Measurements from ENCODE around the gene FGF14. TPM values are rescaled to one million over a fixed set of nuclear protein-coding genes. Genes with fewer than 3 reads are reported as not detected.

FGF14 gene
- total RNA-seq, 2 donors from 2014 or later: not detected

GRCh38 chr13:102392481-102393209 lies 9.2 kb downstream of the FGF14 start:
- Mint-ChIP-seq H3K27me3 (peaks cover 30 to 36% of the 10 kb centered on the region in 2 donors), H3K4me3 (peak overlapping the region; percentile 5), H3K9me3 (no peaks in the 10 kb centered on the region), H3K36me3 (no peaks in the 10 kb centered on the region), H3K4me1 (ENCODE audit: low read depth in 2 of 2) (peaks cover 9 to 14% of the 10 kb centered on the region in 2 donors), H3K27ac (peak overlapping the region in 1 of 2 donors; percentile 64)
- DNase-seq (ENCODE audit: low spot score): no peak
- no peak for ATAC-seq

GRCh38 chr13:102386461-102386860 lies 15.4 kb downstream of the FGF14 start:
- H3K4me3 Mint-ChIP-seq: no peak overlapping the region
- DNase-seq (ENCODE audit: low spot score) (no peak), ATAC-seq (no peak)
- H3K9me3 Mint-ChIP-seq: no peaks in the 10 kb centered on the region
- H3K4me1 Mint-ChIP-seq (ENCODE audit: low read depth in 2 of 2): no peaks in the 10 kb centered on the region
- no peak overlapping the region for H3K27ac Mint-ChIP-seq
- H3K27me3 Mint-ChIP-seq: peaks cover 25 to 30% of the 10 kb centered on the region in 2 donors
- no peaks in the 10 kb centered on the region for H3K36me3 Mint-ChIP-seq

GRCh38 chr13:102380012-102380411 lies 21.8 kb downstream of the FGF14 start:
- peaks cover 16 to 20% of the 10 kb centered on the region in 2 donors for H3K27me3 Mint-ChIP-seq
- H3K4me3 Mint-ChIP-seq: no peak overlapping the region
- DNase-seq (ENCODE audit: low spot score) (no peak), ATAC-seq (no peak)
- no peak overlapping the region for H3K27ac Mint-ChIP-seq
- no peaks in the 10 kb centered on the region for H3K4me1 Mint-ChIP-seq (ENCODE audit: low read depth in 2 of 2)
- H3K9me3 Mint-ChIP-seq: no peaks in the 10 kb centered on the region
- H3K36me3 Mint-ChIP-seq: no peaks in the 10 kb centered on the region

- DNase-seq (ENCODE audit: low spot score) (no peak), ATAC-seq (no peak)
- no peaks in the 10 kb centered on the region for H3K36me3 Mint-ChIP-seq
- no peak overlapping the region for H3K27ac Mint-ChIP-seq
- no peak overlapping the region for H3K4me3 Mint-ChIP-seq
- no peaks in the 10 kb centered on the region for H3K4me1 Mint-ChIP-seq (ENCODE audit: low read depth in 2 of 2)
- peaks cover 8 to 13% of the 10 kb centered on the region in 2 donors for H3K27me3 Mint-ChIP-seq
- no peaks in the 10 kb centered on the region for H3K9me3 Mint-ChIP-seq
Measured at GRCh38 chr13:102376318-102376717, 25.5 kb downstream of the FGF14 start.

- H3K27ac Mint-ChIP-seq: no peak overlapping the region
- H3K4me3 Mint-ChIP-seq: no peak overlapping the region
- H3K4me1 Mint-ChIP-seq (ENCODE audit: low read depth in 2 of 2): no peaks in the 10 kb centered on the region
- peaks cover 2 to 16% of the 10 kb centered on the region in 2 donors for H3K27me3 Mint-ChIP-seq
- H3K36me3 Mint-ChIP-seq: no peaks in the 10 kb centered on the region
- DNase-seq (ENCODE audit: low spot score) (no peak), ATAC-seq (no peak)
- H3K9me3 Mint-ChIP-seq: no peaks in the 10 kb centered on the region
Measured at GRCh38 chr13:102374726-102375125, 27.1 kb downstream of the FGF14 start.

- Mint-ChIP-seq H3K27me3 (peaks cover 2 to 16% of the 10 kb centered on the region in 2 donors), H3K27ac (no peak overlapping the region), H3K9me3 (no peaks in the 10 kb centered on the region), H3K36me3 (no peaks in the 10 kb centered on the region), H3K4me1 (ENCODE audit: low read depth in 2 of 2) (no peaks in the 10 kb centered on the region), H3K4me3 (no peak overlapping the region)
- no peak for ATAC-seq
- no peak for DNase-seq (ENCODE audit: low spot score)
Measured at GRCh38 chr13:102374233-102374632, 27.6 kb downstream of the FGF14 start.

GRCh38 chr13:102373221-102373620 lies 28.6 kb downstream of the FGF14 start:
- peaks cover 2 to 16% of the 10 kb centered on the region in 2 donors for H3K27me3 Mint-ChIP-seq
- no peak overlapping the region for H3K27ac Mint-ChIP-seq
- no peaks in the 10 kb centered on the region for H3K36me3 Mint-ChIP-seq
- H3K4me3 Mint-ChIP-seq: no peak overlapping the region
- H3K4me1 Mint-ChIP-seq (ENCODE audit: low read depth in 2 of 2): no peaks in the 10 kb centered on the region
- no peak for ATAC-seq
- H3K9me3 Mint-ChIP-seq: no peaks in the 10 kb centered on the region
- no peak for DNase-seq (ENCODE audit: low spot score)

- no peaks in the 10 kb centered on the region for H3K9me3 Mint-ChIP-seq
- no peak overlapping the region for H3K4me3 Mint-ChIP-seq
- no peak overlapping the region for H3K27ac Mint-ChIP-seq
- H3K36me3 Mint-ChIP-seq: no peaks in the 10 kb centered on the region
- DNase-seq (ENCODE audit: low spot score) (no peak), ATAC-seq (no peak)
- H3K27me3 Mint-ChIP-seq: peaks cover 3 to 26% of the 10 kb centered on the region in 2 donors
- no peaks in the 10 kb centered on the region for H3K4me1 Mint-ChIP-seq (ENCODE audit: low read depth in 2 of 2)
Measured at GRCh38 chr13:102369302-102369701, 32.5 kb downstream of the FGF14 start.

- H3K4me1 Mint-ChIP-seq (ENCODE audit: low read depth in 2 of 2): no peaks in the 10 kb centered on the region
- peaks cover 3 to 30% of the 10 kb centered on the region in 2 donors for H3K27me3 Mint-ChIP-seq
- DNase-seq (ENCODE audit: low spot score) (no peak), ATAC-seq (no peak)
- no peaks in the 10 kb centered on the region for H3K36me3 Mint-ChIP-seq
- no peaks in the 10 kb centered on the region for H3K9me3 Mint-ChIP-seq
- H3K27ac Mint-ChIP-seq: no peak overlapping the region
- H3K4me3 Mint-ChIP-seq: no peak overlapping the region
Measured at GRCh38 chr13:102367836-102368235, 34.0 kb downstream of the FGF14 start.

- DNase-seq (ENCODE audit: low spot score): no peak
- H3K36me3 Mint-ChIP-seq: no peaks in the 10 kb centered on the region
- ATAC-seq: no peak
- no peaks in the 10 kb centered on the region for H3K9me3 Mint-ChIP-seq
- no peaks in the 10 kb centered on the region for H3K4me1 Mint-ChIP-seq (ENCODE audit: low read depth in 2 of 2)
- peaks cover 8 to 32% of the 10 kb centered on the region in 2 donors for H3K27me3 Mint-ChIP-seq
- H3K27ac Mint-ChIP-seq: no peak overlapping the region
- no peak overlapping the region for H3K4me3 Mint-ChIP-seq
Measured at GRCh38 chr13:102361113-102361512, 40.7 kb downstream of the FGF14 start.

- no peak overlapping the region for H3K27ac Mint-ChIP-seq
- ATAC-seq: no peak
- no peaks in the 10 kb centered on the region for H3K36me3 Mint-ChIP-seq
- no peak for DNase-seq (ENCODE audit: low spot score)
- H3K27me3 Mint-ChIP-seq: peaks cover 8 to 30% of the 10 kb centered on the region in 2 donors
- no peak overlapping the region for H3K4me3 Mint-ChIP-seq
- no peaks in the 10 kb centered on the region for H3K9me3 Mint-ChIP-seq
- no peaks in the 10 kb centered on the region for H3K4me1 Mint-ChIP-seq (ENCODE audit: low read depth in 2 of 2)
Measured at GRCh38 chr13:102359264-102359663, 42.6 kb downstream of the FGF14 start.

- no peaks in the 10 kb centered on the region for H3K9me3 Mint-ChIP-seq
- H3K27ac Mint-ChIP-seq: no peak overlapping the region
- no peak for DNase-seq (ENCODE audit: low spot score)
- no peaks in the 10 kb centered on the region for H3K36me3 Mint-ChIP-seq
- H3K4me1 Mint-ChIP-seq (ENCODE audit: low read depth in 2 of 2): no peaks in the 10 kb centered on the region
- peaks cover 4 to 21% of the 10 kb centered on the region in 2 donors for H3K27me3 Mint-ChIP-seq
- ATAC-seq: no peak
- no peak overlapping the region for H3K4me3 Mint-ChIP-seq
Measured at GRCh38 chr13:102355251-102355650, 46.6 kb downstream of the FGF14 start.

- ATAC-seq (no peak), DNase-seq (ENCODE audit: low spot score) (no peak)
- H3K4me1 Mint-ChIP-seq (ENCODE audit: low read depth in 2 of 2): no peaks in the 10 kb centered on the region
- H3K36me3 Mint-ChIP-seq: no peaks in the 10 kb centered on the region
- no peak overlapping the region for H3K27ac Mint-ChIP-seq
- H3K4me3 Mint-ChIP-seq: no peak overlapping the region
- peaks cover 4 to 21% of the 10 kb centered on the region in 2 donors for H3K27me3 Mint-ChIP-seq
- H3K9me3 Mint-ChIP-seq: no peaks in the 10 kb centered on the region
Measured at GRCh38 chr13:102354011-102354410, 47.8 kb downstream of the FGF14 start.

- no peak for ATAC-seq
- no peak for DNase-seq (ENCODE audit: low spot score)
- H3K27me3 Mint-ChIP-seq: peaks cover 2 to 21% of the 10 kb centered on the region in 2 donors
- no peaks in the 10 kb centered on the region for H3K4me1 Mint-ChIP-seq (ENCODE audit: low read depth in 2 of 2)
- no peak overlapping the region for H3K27ac Mint-ChIP-seq
- H3K9me3 Mint-ChIP-seq: no peaks in the 10 kb centered on the region
- no peaks in the 10 kb centered on the region for H3K36me3 Mint-ChIP-seq
- H3K4me3 Mint-ChIP-seq: no peak overlapping the region
Measured at GRCh38 chr13:102351521-102351920, 50.3 kb downstream of the FGF14 start.

GRCh38 chr13:102347490-102347889 lies 54.4 kb downstream of the FGF14 start:
- no peak for DNase-seq (ENCODE audit: low spot score)
- H3K27ac Mint-ChIP-seq: no peak overlapping the region
- peaks cover 3% of the 10 kb centered on the region for H3K9me3 Mint-ChIP-seq
- H3K4me1 Mint-ChIP-seq (ENCODE audit: low read depth in 2 of 2): no peaks in the 10 kb centered on the region
- H3K27me3 Mint-ChIP-seq: peaks cover 3 to 4% of the 10 kb centered on the region in 2 donors
- no peaks in the 10 kb centered on the region for H3K36me3 Mint-ChIP-seq
- no peak for ATAC-seq
- H3K4me3 Mint-ChIP-seq: no peak overlapping the region

Measured in natural killer cell treated with Interleukin-12 subunit alpha and Interleukin-12 subunit beta and Interleukin-15 and Interleukin-18, amount 100 ng/mL, for 72 hours (primary cell).